Measurements from ENCODE around the gene CPA4. TPM values are rescaled to one million over a fixed set of nuclear protein-coding genes. Genes with fewer than 3 reads are reported as not detected.

CPA4 gene
- total and polyA plus RNA-seq, 2 experiments from 2014 or later, result not detected

GRCh38 chr7:130344271-130344866 is 51.4 kb downstream of the CPA4 start, which contains the start of gene CPA5:
CPA5 (plus strand) TSS chr7:130344816; CDS start chr7:130346486, 1,670 bp downstream.
- H3K4me1 ChIP-seq (ENCODE audit: insufficient read depth), result peaks cover 15% of the 10 kb centered on the region
- peaks cover 14% of the 10 kb centered on the region for H3K4me1 Mint-ChIP-seq
- no peaks in the 10 kb centered on the region for H4K20me1 ChIP-seq (replicated peaks; ENCODE audit: insufficient read depth)
- TF ChIP-seq EZH2 (IDR thresholded peaks at IDR 0.05; ENCODE audit: low read depth, unreplicated experiment), result no peak
- TF ChIP-seq ETS1 (IDR thresholded peaks at IDR 0.05), result no peak
- no peak for TF ChIP-seq REST (IDR thresholded peaks at IDR 0.05; ENCODE audit: unreplicated experiment)
- TF ChIP-seq ZNF114 (CRISPR knock-in tag; IDR thresholded peaks at IDR 0.05), result no peak
- TF ChIP-seq JUNB (IDR thresholded peaks at IDR 0.05; ENCODE audit: unreplicated experiment), result no peak
- TF ChIP-seq STAT1 (IDR thresholded peaks at IDR 0.05; ENCODE audit: unreplicated experiment), result no peak
- no peak for TF ChIP-seq POLR2AphosphoS5 (IDR thresholded peaks at IDR 0.05; ENCODE audit: low read depth)
- no peak for TF ChIP-seq ZNF331 (CRISPR knock-in tag; IDR thresholded peaks at IDR 0.05; ENCODE audit: low read depth)
- TF ChIP-seq CREB1 (CRISPR knock-in tag; IDR thresholded peaks at IDR 0.05; ENCODE audit: low read depth), result no peak
- TF ChIP-seq EZH2phosphoT487 (IDR thresholded peaks at IDR 0.05; ENCODE audit: unreplicated experiment), result no peak
- no peak for TF ChIP-seq NANOG (IDR thresholded peaks at IDR 0.05; ENCODE audit: borderline replicate concordance)
- no peak for TF ChIP-seq CTCF (conservative IDR thresholded peaks at IDR 0.05; ENCODE audit: low read depth in 2 of 2)
- TF ChIP-seq ZNF462 (CRISPR knock-in tag; IDR thresholded peaks at IDR 0.05), result no peak
- no peaks in the 10 kb centered on the region; the same call in 2 of the 3 replicates for H3K36me3 Mint-ChIP-seq (ENCODE audit: low read depth)
- H3K36me3 ChIP-seq (ENCODE audit: insufficient read depth), result no peaks in the 10 kb centered on the region
- H2AFZ ChIP-seq, result peak within 1 kb of the TSS; percentile 67; the same call in 1 of the 2 replicates
- no peaks in the 10 kb centered on the region for H3K27me3 ChIP-seq (ENCODE audit: insufficient read depth)
- H3K9me3 Mint-ChIP-seq, result no peaks in the 10 kb centered on the region
- peaks cover 8% of the 10 kb centered on the region for H3K27me3 Mint-ChIP-seq (ENCODE audit: insufficient read depth, low read depth, poor library complexity)
- H3K4me2 ChIP-seq, result peak within 1 kb of the TSS; percentile 56
- ATAC-seq (no peak), DNase-seq (ENCODE audit: low spot score) (no peak)
- H3K27ac ChIP-seq (ENCODE audit: low read depth), result no peak within 1 kb of the TSS
- no peak within 1 kb of the TSS for H3K27ac Mint-ChIP-seq
- H3K79me2 ChIP-seq (replicated peaks; ENCODE audit: insufficient read depth), result no peaks in the 10 kb centered on the region
- peak within 1 kb of the TSS; percentile 14; the same call in 1 of the 3 replicates for H3K4me3 Mint-ChIP-seq
- peaks cover 10% of the 10 kb centered on the region; the same call in 1 of the 2 replicates for H3K9me2 ChIP-seq (ENCODE audit: insufficient read depth)
- H3F3A ChIP-seq (replicated peaks; ENCODE audit: low read depth), result no peaks in the 10 kb centered on the region
- H3K4me3 ChIP-seq, result 0 out of 2 replicates have a peak within 1 kb of the TSS, but pooled peaks have one; percentile 17

All from GM23338 (cell line).